Stimulated activated CD8-positive, alpha-beta memory T cell treated with anti-CD3 and anti-CD28 coated beads, Interleukin-7, amount 100 ng/mL, for 4 hours (primary cell): ENCODE data around the gene EFNA3.

Source experiments
- DNase-seq, 2 donors: peaks; one replicate each; pipeline ENCODE4 v3.0.0-alpha.2; 2020; ENCODE audit warnings: low read depth in 2 of 2

Gene EFNA3

DNA sequence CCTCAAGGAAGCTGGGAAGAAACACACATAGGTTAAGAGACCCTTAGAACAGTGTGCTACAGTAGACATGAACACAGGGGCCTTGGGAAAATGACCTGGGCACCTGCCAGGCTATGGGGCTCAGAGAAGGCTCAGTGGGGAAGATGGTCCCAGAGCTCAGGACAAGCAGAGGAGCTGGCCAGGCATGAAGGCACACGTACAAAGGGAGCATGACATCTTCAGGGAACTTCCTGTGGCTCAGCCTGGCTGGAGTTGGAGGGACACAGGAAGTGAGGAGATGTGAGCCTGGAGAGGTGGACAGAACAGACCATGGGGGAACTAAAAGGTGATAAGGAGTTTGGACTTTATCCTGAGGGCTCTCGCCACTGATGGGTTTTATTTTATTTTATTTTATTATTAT is 53.2 kb downstream of the EFNA3 start:
- no peak for DNase-seq

DNA sequence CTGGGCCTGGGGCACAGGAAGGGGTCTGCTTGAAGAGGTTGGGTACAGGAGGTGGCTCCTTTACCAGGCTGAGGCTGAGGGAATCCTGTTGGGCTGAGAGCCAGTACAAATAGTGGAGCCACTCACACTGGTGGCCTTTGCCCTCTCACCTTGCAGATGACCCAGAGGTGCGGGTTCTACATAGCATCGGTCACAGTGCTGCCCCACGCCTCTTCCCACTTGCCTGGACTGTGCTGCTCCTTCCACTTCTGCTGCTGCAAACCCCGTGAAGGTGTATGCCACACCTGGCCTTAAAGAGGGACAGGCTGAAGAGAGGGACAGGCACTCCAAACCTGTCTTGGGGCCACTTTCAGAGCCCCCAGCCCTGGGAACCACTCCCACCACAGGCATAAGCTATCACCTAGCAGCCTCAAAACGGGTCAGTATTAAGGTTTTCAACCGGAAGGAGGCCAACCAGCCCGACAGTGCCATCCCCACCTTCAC is 55.2 kb downstream of the EFNA3 start:
- no peak for DNase-seq

DNA sequence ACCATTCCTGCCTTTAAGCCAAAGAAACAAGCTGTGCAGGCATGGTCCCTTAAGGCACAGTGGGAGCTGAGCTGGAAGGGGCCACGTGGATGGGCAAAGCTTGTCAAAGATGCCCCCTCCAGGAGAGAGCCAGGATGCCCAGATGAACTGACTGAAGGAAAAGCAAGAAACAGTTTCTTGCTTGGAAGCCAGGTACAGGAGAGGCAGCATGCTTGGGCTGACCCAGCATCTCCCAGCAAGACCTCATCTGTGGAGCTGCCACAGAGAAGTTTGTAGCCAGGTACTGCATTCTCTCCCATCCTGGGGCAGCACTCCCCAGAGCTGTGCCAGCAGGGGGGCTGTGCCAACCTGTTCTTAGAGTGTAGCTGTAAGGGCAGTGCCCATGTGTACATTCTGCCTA is 55.7 kb downstream of the EFNA3 start:
- DNase-seq: no peak

DNA sequence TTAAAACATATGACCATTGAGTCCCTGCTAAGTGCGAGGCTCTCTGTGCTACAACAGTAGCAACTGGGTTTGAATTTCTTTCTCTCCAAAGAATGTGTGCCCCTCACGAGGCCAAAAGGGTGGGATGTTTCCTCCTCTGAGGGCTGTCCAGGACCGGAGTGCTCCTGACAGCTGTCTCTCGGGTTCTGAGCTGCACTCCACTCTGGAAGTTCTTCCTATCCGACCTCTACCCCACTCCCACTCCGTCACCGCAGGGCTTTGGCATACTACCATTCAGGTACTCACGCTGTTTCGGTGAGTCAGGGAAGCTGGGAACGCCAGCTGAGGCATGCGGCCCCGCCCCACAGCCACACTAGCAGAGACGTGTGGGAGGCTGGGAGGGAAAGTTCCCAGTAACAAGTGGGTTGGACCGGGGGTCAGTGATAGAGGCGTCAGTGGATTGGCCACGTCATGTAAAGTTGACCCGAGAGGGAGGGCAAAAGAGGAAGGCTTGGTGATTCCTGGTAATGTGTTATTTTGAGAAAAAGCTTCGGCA is 56.3 kb downstream of the EFNA3 start:
- DNase-seq: peak; percentile 58 to 64

DNA sequence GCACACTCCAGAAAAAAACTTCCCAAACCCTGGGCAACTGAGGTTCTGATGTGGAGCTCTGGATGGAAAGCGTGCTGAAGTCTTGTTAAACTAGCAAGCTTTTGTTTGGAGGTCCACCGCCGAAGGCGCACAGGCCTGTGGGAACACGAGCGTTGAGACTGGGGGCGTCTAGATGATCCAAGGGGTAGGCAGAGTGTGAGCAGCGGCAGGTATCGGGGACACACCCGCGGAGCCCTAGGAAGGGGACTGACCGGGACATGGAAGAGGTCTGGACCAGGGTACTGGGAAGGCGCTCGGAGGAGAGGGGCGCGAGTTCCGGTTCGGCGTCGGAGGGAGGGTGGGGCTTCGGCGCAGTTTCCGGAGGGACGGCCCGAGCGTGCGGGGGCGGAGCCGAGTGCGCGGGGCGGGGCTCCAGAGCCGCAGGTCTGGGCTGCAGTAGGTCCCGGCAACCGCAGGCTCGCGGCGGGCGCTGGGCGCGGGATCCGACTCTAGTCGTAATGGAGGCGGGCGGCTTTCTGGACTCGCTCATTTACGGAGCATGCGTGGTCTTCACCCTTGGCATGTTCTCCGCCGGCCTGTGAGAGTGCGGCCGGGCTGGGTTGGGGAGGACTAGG is 56.9 kb downstream of the EFNA3 start, which contains the start of gene SLC50A1:
Gene SLC50A1, plus strand, starts transcription at position 438 of the 614 bp plus-strand sequence. Its CDS starts 60 bp downstream, at position 498.
- peak; percentile 74 to 90 for DNase-seq

DNA sequence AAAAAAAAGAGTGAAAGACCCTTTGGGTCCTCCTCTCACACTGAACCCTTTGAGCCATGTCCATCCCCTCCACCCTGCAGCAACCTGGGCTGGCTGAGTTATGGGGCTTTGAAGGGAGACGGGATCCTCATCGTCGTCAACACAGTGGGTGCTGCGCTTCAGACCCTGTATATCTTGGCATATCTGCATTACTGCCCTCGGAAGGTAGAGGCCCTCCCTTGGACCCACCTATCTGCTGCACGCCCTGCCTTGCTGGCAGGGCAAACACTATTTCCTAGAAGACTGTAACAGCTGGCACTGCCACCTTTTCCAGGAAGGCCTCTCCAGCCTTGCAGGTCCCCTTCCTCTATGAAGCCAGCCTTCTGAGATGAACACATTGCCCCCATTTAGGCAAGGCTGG is 58.1 kb downstream of the EFNA3 start:
- DNase-seq: no peak
